ENCODE data around the gene SORCS1.

DNA sequence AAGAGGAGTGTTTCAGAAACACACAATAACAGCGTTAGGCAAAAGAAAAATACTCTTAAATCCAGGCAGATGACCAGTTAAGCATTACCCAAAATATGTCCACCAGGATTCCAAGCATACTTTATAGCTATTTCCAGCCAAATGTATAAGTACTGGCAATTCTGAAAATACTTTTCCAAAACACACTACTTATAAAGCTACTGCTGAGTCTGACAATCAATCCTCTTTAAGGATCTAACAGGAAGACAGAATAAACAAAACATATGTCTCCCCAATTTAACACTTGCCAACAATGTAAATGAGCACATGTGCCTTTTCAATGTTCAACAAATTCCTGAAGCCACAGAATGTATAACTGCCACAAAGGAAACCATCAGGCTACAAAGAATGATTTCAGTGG is 370.9 kb downstream of the SORCS1 start:
- TF ChIP-seq EZH2 (IDR thresholded peaks at IDR 0.05; ENCODE audit: low read length, unreplicated experiment) (no peak), EZH2phosphoT487 (IDR thresholded peaks at IDR 0.05; ENCODE audit: borderline replicate concordance, low read length) (no peak)
- TF ChIP-seq, protein P1, sequence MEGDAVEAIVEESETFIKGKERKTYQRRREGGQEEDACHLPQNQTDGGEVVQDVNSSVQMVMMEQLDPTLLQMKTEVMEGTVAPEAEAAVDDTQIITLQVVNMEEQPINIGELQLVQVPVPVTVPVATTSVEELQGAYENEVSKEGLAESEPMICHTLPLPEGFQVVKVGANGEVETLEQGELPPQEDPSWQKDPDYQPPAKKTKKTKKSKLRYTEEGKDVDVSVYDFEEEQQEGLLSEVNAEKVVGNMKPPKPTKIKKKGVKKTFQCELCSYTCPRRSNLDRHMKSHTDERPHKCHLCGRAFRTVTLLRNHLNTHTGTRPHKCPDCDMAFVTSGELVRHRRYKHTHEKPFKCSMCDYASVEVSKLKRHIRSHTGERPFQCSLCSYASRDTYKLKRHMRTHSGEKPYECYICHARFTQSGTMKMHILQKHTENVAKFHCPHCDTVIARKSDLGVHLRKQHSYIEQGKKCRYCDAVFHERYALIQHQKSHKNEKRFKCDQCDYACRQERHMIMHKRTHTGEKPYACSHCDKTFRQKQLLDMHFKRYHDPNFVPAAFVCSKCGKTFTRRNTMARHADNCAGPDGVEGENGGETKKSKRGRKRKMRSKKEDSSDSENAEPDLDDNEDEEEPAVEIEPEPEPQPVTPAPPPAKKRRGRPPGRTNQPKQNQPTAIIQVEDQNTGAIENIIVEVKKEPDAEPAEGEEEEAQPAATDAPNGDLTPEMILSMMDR (conservative IDR thresholded peaks at IDR 0.05; ENCODE audit: low read depth, low read length) = no peak
